CD4-positive, alpha-beta memory T cell (primary cell): Measurements from ENCODE around the gene CIPC. TPM values are rescaled to one million over a fixed set of nuclear protein-coding genes. Genes with fewer than 3 reads are reported as not detected.

Source experiments
- CTCF ChIA-PET: fragments of 350-600 bp; sonication (Branson Sonifier 250); formaldehyde crosslinking; loops from one replicate; lab custom pipeline; 2021; ENCODE audit warnings: inconsistent platforms; ENCODE audit not compliant: partially characterized antibody; lab: Charles Lee
- POLR2A ChIA-PET: fragments of 350-600 bp; sonication (Branson Sonifier 250); formaldehyde crosslinking; loops from one replicate; lab custom pipeline; 2021; ENCODE audit not compliant: partially characterized antibody; lab: Charles Lee
- DNase-seq, 5 donors: peaks; one replicate each; pipeline versions ENCODE4 v3.0.0 to v3.0.0-alpha.2; 2020 to 2022; ENCODE audit warnings: mixed read lengths in 1 of 5
- H3K27ac ChIP-seq: one replicate; pipeline ENCODE4 v1.7.0; 2013; ENCODE audit warnings: low read depth, low read length
- H3K27me3 ChIP-seq: 2 replicates; pipeline ENCODE4 v1.7.0; 2013; ENCODE audit warnings: mild to moderate bottlenecking, low read length, moderate library complexity; ENCODE audit not compliant: insufficient read depth
- H3K36me3 ChIP-seq: 2 replicates; pipeline ENCODE4 v1.7.0; 2013; ENCODE audit warnings: mild to moderate bottlenecking, low read length, moderate library complexity; ENCODE audit not compliant: insufficient read depth
- H3K4me1 ChIP-seq: 2 replicates; pipeline ENCODE4 v1.7.0; 2013; ENCODE audit warnings: mild to moderate bottlenecking, low read length, moderate library complexity; ENCODE audit not compliant: insufficient read depth
- H3K4me3 ChIP-seq, 2 donors: one replicate each; pipeline ENCODE4 v1.7.0; 2013; ENCODE audit warnings: low read length in 2 of 2, mild to moderate bottlenecking in 1 of 2
- H3K9me3 ChIP-seq, 2 donors: one replicate each; pipeline ENCODE4 v1.7.0; 2013; ENCODE audit warnings: low read length in 2 of 2, control low read depth in 1 of 2; ENCODE audit not compliant: control insufficient read depth in 1 of 2
- H3K27ac Mint-ChIP-seq, 7 donors: one replicate each; pipeline ENCODE4 v1.8.0; 2020 to 2021; ENCODE audit warnings: mixed read lengths in 7 of 7, mild to moderate bottlenecking in 6 of 7, inconsistent platforms in 3 of 7, moderate library complexity in 3 of 7
- H3K27me3 Mint-ChIP-seq, 2 donors: one replicate each; pipeline ENCODE4 v1.8.0; 2020 to 2021; ENCODE audit warnings: mixed read lengths in 2 of 2
- H3K36me3 Mint-ChIP-seq, 2 donors: one replicate each; pipeline ENCODE4 v1.8.0; 2020 to 2021; ENCODE audit warnings: mixed read lengths in 2 of 2, inconsistent platforms in 1 of 2, mild to moderate bottlenecking in 1 of 2
- H3K4me1 Mint-ChIP-seq, 4 donors: one replicate each; pipeline ENCODE4 v1.8.0; 2020 to 2021; ENCODE audit warnings: mixed read lengths in 4 of 4, mild to moderate bottlenecking in 1 of 4
- H3K4me3 Mint-ChIP-seq, 8 donors: one replicate each; pipeline ENCODE4 v1.8.0; 2020 to 2021; ENCODE audit warnings: mixed read lengths in 8 of 8, mild to moderate bottlenecking in 7 of 8, moderate library complexity in 6 of 8, inconsistent platforms in 3 of 8
- H3K9me3 Mint-ChIP-seq, 8 donors: one replicate each; pipeline ENCODE4 v1.8.0; 2020 to 2021; ENCODE audit warnings: mixed read lengths in 8 of 8, mild to moderate bottlenecking in 5 of 8, inconsistent platforms in 3 of 8, moderate library complexity in 1 of 8
- intact Hi-C: fragments of 100-400 bp; cut with micrococcal nuclease; formaldehyde crosslinking; loops from one replicate; pipeline ENCODE4 v1.15.1; 2023
- polyA plus RNA-seq, 2 donors: library from polyadenylated mRNA; unstranded; fragments of 300-500 nt; fragmentation: Illumina TruSeq; gene quantifications; one replicate each; pipeline ENCODE4 v1.2.3, GENCODE V29; 2021
- total RNA-seq, 2 experiments: library from RNA; stranded (reverse); gene quantifications; one replicate each; pipeline ENCODE4 v1.2.3, GENCODE V29; 2021

The CIPC gene, protein sequence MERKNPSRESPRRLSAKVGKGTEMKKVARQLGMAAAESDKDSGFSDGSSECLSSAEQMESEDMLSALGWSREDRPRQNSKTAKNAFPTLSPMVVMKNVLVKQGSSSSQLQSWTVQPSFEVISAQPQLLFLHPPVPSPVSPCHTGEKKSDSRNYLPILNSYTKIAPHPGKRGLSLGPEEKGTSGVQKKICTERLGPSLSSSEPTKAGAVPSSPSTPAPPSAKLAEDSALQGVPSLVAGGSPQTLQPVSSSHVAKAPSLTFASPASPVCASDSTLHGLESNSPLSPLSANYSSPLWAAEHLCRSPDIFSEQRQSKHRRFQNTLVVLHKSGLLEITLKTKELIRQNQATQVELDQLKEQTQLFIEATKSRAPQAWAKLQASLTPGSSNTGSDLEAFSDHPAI
- 10 to 100 TPM; 18.6 to 21.5 TPM for total RNA-seq
- polyA plus RNA-seq, result 1 to 10 TPM; 5.4 to 7.1 TPM

DNA sequence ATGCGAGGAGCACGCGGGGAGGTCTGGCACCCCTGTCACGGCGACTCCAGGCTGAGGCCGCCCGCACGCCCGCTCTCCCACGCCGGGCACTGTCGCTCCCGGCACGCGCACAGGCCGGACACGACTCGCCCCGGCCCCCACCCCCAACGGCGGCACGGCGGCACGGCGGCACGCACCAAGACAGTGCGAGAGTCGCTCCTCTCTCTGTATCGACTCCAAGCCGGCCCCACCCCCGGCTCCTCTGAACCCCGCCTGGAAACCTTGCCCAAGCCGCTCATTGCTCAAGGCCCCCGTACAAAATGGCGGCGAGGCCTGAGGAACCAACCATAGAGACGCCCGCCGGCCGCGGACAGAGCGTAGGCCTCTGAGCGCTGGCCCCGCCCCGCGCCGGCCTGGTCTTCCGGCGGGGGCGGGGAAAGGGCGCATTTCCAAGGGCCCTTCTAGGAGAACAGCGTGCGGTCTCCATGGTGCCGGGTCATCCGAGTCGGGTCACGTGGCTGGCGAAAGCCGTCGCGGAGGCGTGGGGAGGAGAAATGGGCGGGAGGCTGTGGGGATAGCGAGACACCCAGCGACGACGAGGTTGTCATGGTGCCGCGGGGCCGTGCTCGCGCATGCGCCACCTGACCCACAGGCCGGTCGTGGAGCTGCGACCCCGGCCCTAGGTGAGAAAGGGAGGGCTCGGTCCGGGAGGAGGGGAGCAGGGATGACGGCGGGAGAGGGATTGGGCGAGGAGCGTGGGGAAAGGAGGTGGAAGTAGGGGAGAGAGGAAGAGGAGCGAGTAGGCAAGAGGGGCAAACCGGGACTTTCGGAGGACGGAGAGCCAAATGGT lies at the start of gene CIPC:
Gene CIPC, plus strand, starts transcription at position 559 of the 829 bp plus-strand sequence. CDS start 7,451 bp downstream, outside the sequence.
- H3K36me3 Mint-ChIP-seq, result peaks cover 0 to 8% of the 10 kb centered on the region in 2 donors
- intact Hi-C loops, result loop anchor here (1.0 to 10.0 kb wide), 11 partner anchors 22 to 1113 kb away; partner anchors contain the start of genes ANGEL1, GPATCH2L, GSTZ1 and IFT43
- DNase-seq, result peak; percentile 98 to 99 (median 99)
- H3K9me3 Mint-ChIP-seq, result no peaks in the 10 kb centered on the region
- H3K4me1 ChIP-seq, result peaks cover 31% of the 10 kb centered on the region
- H3K4me1 Mint-ChIP-seq, result peaks cover 25 to 48% (median 36%) of the 10 kb centered on the region in 4 donors
- H3K36me3 ChIP-seq, result no peaks in the 10 kb centered on the region
- H3K27me3 Mint-ChIP-seq, result no peaks in the 10 kb centered on the region
- POLR2A ChIA-PET, result interaction anchor here (0.6 to 6.9 kb wide), 13 partner anchors 10 to 1840 kb away, joined by 3 to 154 read pairs (median 5); partner anchors contain the start of genes GSTZ1, POMT2, SAMD15 and TMED8
- H3K4me3 ChIP-seq, result peak within 1 kb of the TSS; percentile 81 to 90
- H3K27me3 ChIP-seq, result no peaks in the 10 kb centered on the region
- H3K27ac ChIP-seq, result peak within 1 kb of the TSS; percentile 95
- H3K9me3 ChIP-seq, result no peaks in the 10 kb centered on the region
- peak within 1 kb of the TSS; percentile 94 to 99 (median 98) for H3K27ac Mint-ChIP-seq
- CTCF ChIA-PET, result interaction anchor here (0.9 to 14.9 kb wide), 14 partner anchors 11 to 225 kb away, joined by 3 to 186 read pairs (median 10); no protein-coding TSS in a partner anchor
- H3K4me3 Mint-ChIP-seq, result peak within 1 kb of the TSS; percentile 85 to 95 (median 91)

DNA sequence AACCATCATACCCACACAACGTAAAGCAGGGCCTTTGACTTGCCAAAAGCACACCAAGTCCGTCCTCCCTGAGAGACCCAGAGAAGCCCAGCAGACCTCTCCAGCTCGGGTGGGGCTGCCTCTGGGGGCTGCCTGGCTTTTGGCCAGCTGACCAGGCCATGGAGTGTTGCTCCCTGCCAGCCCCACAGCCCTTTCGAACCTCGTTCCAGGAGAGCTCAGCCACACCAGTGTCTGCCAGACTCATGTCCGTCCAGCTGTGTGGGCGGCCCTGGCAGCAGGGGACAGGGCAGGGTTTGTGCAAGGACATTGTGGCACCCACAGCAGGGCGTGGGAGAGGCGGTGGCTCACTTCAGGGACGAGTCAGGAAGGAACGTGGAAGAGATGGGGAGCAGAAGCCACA lies 46.9 kb upstream of the CIPC start:
- H3K4me3 Mint-ChIP-seq, result no peak overlapping the region
- ChIA-PET POLR2A (interaction anchor here (0.7 to 3.6 kb wide), 3 partner anchors 11 to 138 kb away, joined by 3 to 34 read pairs (median 5); partner anchors contain the start of gene IRF2BPL), CTCF (interaction anchor here (0.7 to 17.7 kb wide), 10 partner anchors 8 to 177 kb away, joined by 3 to 360 read pairs (median 12); no protein-coding TSS in a partner anchor)
- Histone ChIP-seq H3K36me3 (no peaks in the 10 kb centered on the region), H3K27ac (no peak overlapping the region), H3K4me3 (no peak overlapping the region), H3K27me3 (no peaks in the 10 kb centered on the region), H3K4me1 (peaks cover 32% of the 10 kb centered on the region), H3K9me3 (no peaks in the 10 kb centered on the region)
- H3K27me3 Mint-ChIP-seq, result no peaks in the 10 kb centered on the region
- H3K9me3 Mint-ChIP-seq, result no peaks in the 10 kb centered on the region
- intact Hi-C loops, result no loop called here
- no peak for DNase-seq
- peaks cover 24 to 48% (median 31%) of the 10 kb centered on the region in 4 donors for H3K4me1 Mint-ChIP-seq
- no peaks in the 10 kb centered on the region for H3K36me3 Mint-ChIP-seq
- H3K27ac Mint-ChIP-seq, result peak overlapping the region in 1 of 7 donors; percentile 41

DNA sequence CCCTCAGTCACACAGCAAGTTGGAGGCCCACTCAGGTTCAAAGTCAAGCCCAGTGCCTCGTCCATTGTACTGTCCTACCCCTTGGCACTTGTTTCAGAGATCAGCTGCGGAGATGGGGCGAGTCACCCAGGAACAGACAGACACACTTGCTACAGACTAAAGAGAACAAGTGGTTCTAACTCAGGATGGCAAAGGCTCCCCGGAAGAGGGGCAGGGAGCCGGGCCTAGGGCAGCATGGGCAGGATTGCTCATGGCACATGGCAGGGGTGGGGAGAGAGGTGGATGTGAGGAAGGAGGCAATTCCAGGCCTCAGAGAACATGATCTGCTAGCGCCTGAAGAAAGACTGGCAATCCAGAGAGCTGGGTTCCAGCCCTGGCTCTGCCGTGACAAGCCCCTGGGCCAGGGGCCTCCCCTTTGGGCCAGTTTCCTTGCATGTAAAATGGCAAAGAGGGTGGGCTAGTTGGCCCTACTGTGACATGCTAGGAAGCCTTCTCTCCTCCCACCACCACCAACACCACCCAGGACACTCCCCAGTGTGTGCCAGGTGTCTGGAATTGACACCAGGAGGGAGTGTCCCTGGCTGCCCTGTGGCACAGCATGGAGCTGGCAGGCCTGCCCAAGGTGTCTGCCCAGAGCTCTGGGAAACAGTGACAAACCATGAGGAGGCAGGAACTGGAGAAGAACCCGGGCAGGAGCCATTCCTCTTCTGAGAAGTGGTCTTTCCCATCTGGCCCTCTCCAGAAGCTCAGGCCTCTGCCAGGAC lies 45.6 kb upstream of the CIPC start:
- ChIA-PET POLR2A (interaction anchor here (1.3 to 5.2 kb wide), 6 partner anchors 13 to 139 kb away, joined by 3 to 38 read pairs (median 18); partner anchors contain the start of gene IRF2BPL), CTCF (interaction anchor here (0.8 to 17.7 kb wide), 17 partner anchors 8 to 178 kb away, joined by 3 to 360 read pairs (median 16); partner anchors contain the start of gene IRF2BPL)
- DNase-seq, result no peak
- Mint-ChIP-seq H3K4me1 (peaks cover 17 to 37% (median 23%) of the 10 kb centered on the region in 4 donors), H3K27me3 (no peaks in the 10 kb centered on the region), H3K27ac (peak overlapping the region in 3 of 7 donors; percentile 35 to 80 (median 53)), H3K36me3 (no peaks in the 10 kb centered on the region), H3K4me3 (no peak overlapping the region), H3K9me3 (no peaks in the 10 kb centered on the region)
- Histone ChIP-seq H3K9me3 (no peaks in the 10 kb centered on the region), H3K36me3 (no peaks in the 10 kb centered on the region), H3K27ac (no peak overlapping the region), H3K27me3 (no peaks in the 10 kb centered on the region), H3K4me1 (peaks cover 25% of the 10 kb centered on the region), H3K4me3 (no peak overlapping the region)
- intact Hi-C loops, result loop anchor here (1.0 kb wide), 5 partner anchors 12 to 176 kb away; no protein-coding TSS in a partner anchor

DNA sequence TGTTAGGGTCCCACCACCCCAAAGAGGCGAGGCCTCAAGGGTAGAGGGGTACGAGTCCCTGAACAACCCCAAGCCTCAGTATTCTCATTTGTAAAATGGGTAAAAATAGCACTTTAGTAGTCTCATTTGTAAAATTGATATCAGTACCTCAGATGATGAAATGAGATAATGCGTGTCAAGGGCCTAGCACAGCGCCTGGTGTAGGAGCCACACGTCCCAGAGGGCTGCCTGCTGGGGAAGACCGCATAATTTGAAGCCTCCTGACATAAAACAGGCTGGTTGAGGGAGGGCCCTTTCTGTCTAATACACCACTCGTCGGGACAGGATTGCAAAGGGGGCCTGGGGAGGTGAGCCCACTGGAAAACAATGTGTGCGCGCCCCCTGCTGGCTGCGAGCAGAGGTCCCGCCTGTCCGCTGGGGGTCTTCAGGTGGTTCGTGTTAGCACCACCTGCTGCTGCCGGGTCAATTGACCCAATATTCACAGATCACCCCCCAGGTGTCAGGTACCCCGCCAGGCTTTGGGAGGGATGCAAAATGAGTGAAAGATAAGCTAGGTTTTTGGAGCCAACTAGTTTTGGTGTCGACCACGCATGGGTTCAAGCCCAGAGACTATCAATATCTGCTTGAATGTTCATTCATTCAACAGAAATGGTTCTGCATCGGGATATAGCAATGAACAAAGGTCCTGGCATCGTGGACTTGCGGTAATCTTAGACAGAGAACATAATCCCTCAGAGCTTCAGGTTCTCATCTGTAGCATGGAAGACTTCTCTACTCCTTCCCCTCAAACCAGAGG lies 44.8 kb upstream of the CIPC start:
- Histone ChIP-seq H3K27ac (no peak overlapping the region), H3K4me3 (no peak overlapping the region), H3K9me3 (no peaks in the 10 kb centered on the region), H3K27me3 (no peaks in the 10 kb centered on the region), H3K36me3 (no peaks in the 10 kb centered on the region), H3K4me1 (peaks cover 25% of the 10 kb centered on the region)
- H3K36me3 Mint-ChIP-seq, result no peaks in the 10 kb centered on the region
- peak overlapping the region in 6 of 7 donors; percentile 24 to 79 (median 49) for H3K27ac Mint-ChIP-seq
- ChIA-PET CTCF (interaction anchor here (0.7 to 17.7 kb wide), 27 partner anchors 8 to 179 kb away, joined by 3 to 360 read pairs (median 8); partner anchors contain the start of gene IRF2BPL), POLR2A (interaction anchor here (0.7 to 5.2 kb wide), 12 partner anchors 11 to 140 kb away, joined by 3 to 38 read pairs (median 5); partner anchors contain the start of gene IRF2BPL)
- H3K4me3 Mint-ChIP-seq, result peak overlapping the region in 1 of 8 donors; percentile 51
- intact Hi-C loops, result loop anchor here (1.0 kb wide), 5 partner anchors 13 to 177 kb away; no protein-coding TSS in a partner anchor
- DNase-seq, result peak; percentile 68 to 75 (median 69)
- no peaks in the 10 kb centered on the region for H3K27me3 Mint-ChIP-seq
- no peaks in the 10 kb centered on the region for H3K9me3 Mint-ChIP-seq
- peaks cover 16 to 36% (median 22%) of the 10 kb centered on the region in 4 donors for H3K4me1 Mint-ChIP-seq

DNA sequence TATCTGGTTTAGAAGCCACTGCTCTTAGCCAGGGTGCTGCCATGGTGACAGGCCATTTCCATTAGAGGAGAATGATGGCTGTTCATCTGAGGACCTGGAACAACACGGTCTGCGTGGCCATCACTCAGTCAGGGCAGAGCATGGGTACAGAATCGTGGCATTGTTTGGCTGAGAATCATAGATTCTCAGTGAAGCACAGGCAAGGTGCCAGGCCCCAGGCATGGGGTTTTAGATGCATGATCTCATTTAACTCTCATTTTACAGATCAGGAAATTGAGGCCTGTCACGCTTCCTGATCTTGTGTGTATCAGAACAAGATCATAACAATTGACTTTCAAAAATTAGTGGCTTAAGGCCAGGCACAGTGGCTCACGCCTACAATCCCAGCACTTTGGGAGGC lies 42.8 kb upstream of the CIPC start:
- H3K27ac Mint-ChIP-seq, result peak overlapping the region; percentile 83 to 93 (median 91)
- H3K4me1 Mint-ChIP-seq, result peaks cover 19 to 41% (median 26%) of the 10 kb centered on the region in 4 donors
- no peaks in the 10 kb centered on the region for H3K27me3 Mint-ChIP-seq
- Histone ChIP-seq H3K36me3 (no peaks in the 10 kb centered on the region), H3K4me3 (no peak overlapping the region), H3K27me3 (no peaks in the 10 kb centered on the region), H3K27ac (peak overlapping the region; percentile 51), H3K4me1 (peaks cover 30% of the 10 kb centered on the region), H3K9me3 (no peaks in the 10 kb centered on the region)
- no peaks in the 10 kb centered on the region for H3K9me3 Mint-ChIP-seq
- DNase-seq, result peak in 3 of 5 donors; percentile 31 to 52 (median 39)
- no peaks in the 10 kb centered on the region for H3K36me3 Mint-ChIP-seq
- intact Hi-C loops, result no loop called here
- POLR2A ChIA-PET, result interaction anchor here (0.7 to 5.2 kb wide), 9 partner anchors 21 to 144 kb away, joined by 4 to 38 read pairs (median 5); partner anchors contain the start of gene IRF2BPL
- CTCF ChIA-PET, result interaction anchor here (0.8 to 17.7 kb wide), 13 partner anchors 10 to 181 kb away, joined by 3 to 360 read pairs (median 16); partner anchors contain the start of gene IRF2BPL
- H3K4me3 Mint-ChIP-seq, result peak overlapping the region in 4 of 8 donors; percentile 37 to 62 (median 50)
